Measurements from ENCODE around the gene CHST7.
"Not testable (repeated sequence)": the region's sequence is repeated elsewhere in the genome, so short reads cannot be mapped to it uniquely, and the experiment has no call there.

GRCh38 chrX:46530404-46530908, 43.1 kb upstream of the CHST7 start:
- TF ChIP-seq CTCF (IDR thresholded peaks at IDR 0.05; ENCODE audit: low read depth, low read length); POLR2A (IDR thresholded peaks at IDR 0.05; ENCODE audit: extremely low read depth, insufficient read length): not testable (repeated sequence)
